Right lobe of liver (tissue), 4 donors: ENCODE data around the gene SEC24A.
"Not testable (repeated sequence)": the region's sequence is repeated elsewhere in the genome, so short reads cannot be mapped to it uniquely, and the experiment has no call there.

ENCODE experiments used
- POLR2A ChIP-seq: fragments of 450-650 bp; IDR thresholded peaks from one replicate; pipeline ENCODE4 v1.6.1; 2017; ENCODE audit warnings: antibody characterized with exemption, mild to moderate bottlenecking
- TF ChIP-seq, protein P1 (sequence below), 4 donors: fragments of 200-600 bp in 3 of 4; fragments of 450-650 bp in 1 of 4; IDR thresholded peaks; one replicate each; pipeline versions ENCODE4 v1.5.1 to v1.8.0; 2016 to 2022; ENCODE audit warnings: antibody characterized with exemption in 4 of 4, mild to moderate bottlenecking in 2 of 4
- donor health status: DM: no; HTN: no; CAD: no.
- donor health status: DM: no; HTN: no; CAD: no.
- donor health status: DM: no; HTN: yes; CAD: no.

GRCh38 chr5:134599820-134600219 lies 48.8 kb upstream of the SEC24A start:
- not testable (repeated sequence) for TF ChIP-seq POLR2A
- TF ChIP-seq, protein P1, sequence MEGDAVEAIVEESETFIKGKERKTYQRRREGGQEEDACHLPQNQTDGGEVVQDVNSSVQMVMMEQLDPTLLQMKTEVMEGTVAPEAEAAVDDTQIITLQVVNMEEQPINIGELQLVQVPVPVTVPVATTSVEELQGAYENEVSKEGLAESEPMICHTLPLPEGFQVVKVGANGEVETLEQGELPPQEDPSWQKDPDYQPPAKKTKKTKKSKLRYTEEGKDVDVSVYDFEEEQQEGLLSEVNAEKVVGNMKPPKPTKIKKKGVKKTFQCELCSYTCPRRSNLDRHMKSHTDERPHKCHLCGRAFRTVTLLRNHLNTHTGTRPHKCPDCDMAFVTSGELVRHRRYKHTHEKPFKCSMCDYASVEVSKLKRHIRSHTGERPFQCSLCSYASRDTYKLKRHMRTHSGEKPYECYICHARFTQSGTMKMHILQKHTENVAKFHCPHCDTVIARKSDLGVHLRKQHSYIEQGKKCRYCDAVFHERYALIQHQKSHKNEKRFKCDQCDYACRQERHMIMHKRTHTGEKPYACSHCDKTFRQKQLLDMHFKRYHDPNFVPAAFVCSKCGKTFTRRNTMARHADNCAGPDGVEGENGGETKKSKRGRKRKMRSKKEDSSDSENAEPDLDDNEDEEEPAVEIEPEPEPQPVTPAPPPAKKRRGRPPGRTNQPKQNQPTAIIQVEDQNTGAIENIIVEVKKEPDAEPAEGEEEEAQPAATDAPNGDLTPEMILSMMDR (IDR thresholded peaks at IDR 0.05) = not testable (repeated sequence)
